GM12878 (cell line): ENCODE results near the gene LARGE1.

Experiments
- CHD2 ChIP-seq: IDR thresholded peaks from 2 replicates; pipeline ENCODE4 v1.6.1; 2011; ENCODE audit warnings: low read depth, low read length, improper control_type of control experiment, borderline replicate concordance
- CREB1 ChIP-seq: IDR thresholded peaks from 2 replicates; pipeline ENCODE4 v1.6.1; 2012; ENCODE audit warnings: low read depth, mild to moderate bottlenecking, inconsistent platforms
- CTCF ChIP-seq, 3 experiments: IDR thresholded peaks in 2 of 3; conservative IDR thresholded peaks in 1 of 3; 2 replicates each; pipeline ENCODE4 v1.5.1; 2011; ENCODE audit warnings: low read depth in 3 of 3, low read length in 3 of 3, mild to moderate bottlenecking in 3 of 3, control low read depth in 2 of 3, moderate library complexity in 2 of 3, inconsistent platforms in 1 of 3, mixed read lengths in 1 of 3; ENCODE audit not compliant: control insufficient read depth in 2 of 3, insufficient read depth in 1 of 3; ENCODE audit errors: extremely low read depth in 1 of 3
- EZH2 ChIP-seq: IDR thresholded peaks from 2 replicates; pipeline ENCODE4 v1.6.1; 2012; ENCODE audit warnings: low read depth, mild to moderate bottlenecking, control low read depth, inconsistent platforms, low read length, borderline replicate concordance; ENCODE audit not compliant: control insufficient read depth
- FOXM1 ChIP-seq: IDR thresholded peaks from 2 replicates; pipeline ENCODE4 v1.6.1; 2012; ENCODE audit warnings: low read depth, mild to moderate bottlenecking, inconsistent platforms, low read length, moderate library complexity
- NFYB ChIP-seq: IDR thresholded peaks from 2 replicates; pipeline ENCODE4 v1.6.1; 2011; ENCODE audit warnings: low read depth, mild to moderate bottlenecking, low read length, improper control_type of control experiment, moderate library complexity; ENCODE audit not compliant: insufficient read depth
- NRF1 ChIP-seq: conservative IDR thresholded peaks from 2 replicates; pipeline ENCODE4 v1.6.1; 2011; ENCODE audit warnings: mild to moderate bottlenecking, low read depth, low read length, improper control_type of control experiment
- PAX8 ChIP-seq: fragments of 450-650 bp; IDR thresholded peaks from 2 replicates; pipeline ENCODE4 v1.6.1; 2017; ENCODE audit warnings: mild to moderate bottlenecking, moderate library complexity
- POLR2A ChIP-seq: IDR thresholded peaks from 2 replicates; pipeline ENCODE4 v1.6.1; 2011; ENCODE audit warnings: low read depth, mild to moderate bottlenecking, low read length
- SP1 ChIP-seq: IDR thresholded peaks from one replicate; pipeline ENCODE4 v1.6.1; 2011; ENCODE audit warnings: low read depth, low read length
- SRF ChIP-seq, 2 experiments: IDR thresholded peaks; 2 replicates each; pipeline ENCODE4 v1.6.1; 2011; ENCODE audit warnings: low read depth in 2 of 2, low read length in 2 of 2, mild to moderate bottlenecking in 1 of 2, moderate library complexity in 1 of 2
- TAF1 ChIP-seq: IDR thresholded peaks from 2 replicates; pipeline ENCODE4 v1.6.1; 2011; ENCODE audit warnings: mild to moderate bottlenecking, low read depth, low read length, borderline replicate concordance
- ZBTB40 ChIP-seq: fragments of 450-650 bp; IDR thresholded peaks from 2 replicates; pipeline ENCODE4 v1.6.1; 2016; ENCODE audit warnings: mild to moderate bottlenecking, moderate library complexity, borderline replicate concordance
- ZNF24 ChIP-seq: fragments of 450-650 bp; IDR thresholded peaks from 2 replicates; pipeline ENCODE4 v1.6.1; 2017; ENCODE audit warnings: antibody characterized with exemption, mild to moderate bottlenecking

- TF ChIP-seq CTCF (IDR thresholded peaks at IDR 0.05 in 2 of 3, conservative IDR thresholded peaks at IDR 0.05 in 1 of 3; ENCODE audit: control insufficient read depth in 2 of 3, extremely low read depth in 1 of 3, insufficient read depth in 1 of 3, low read depth in 3 of 3, low read length in 3 of 3) (no peak), PAX8 (no peak), ZNF24 (no peak), POLR2A (no peak), SP1 (no peak), SRF (IDR thresholded peaks at IDR 0.05; ENCODE audit: low read depth in 2 of 2, low read length in 2 of 2) (no peak), CREB1 (no peak), NRF1 (no peak), NFYB (no peak), TAF1 (no peak), EZH2 (no peak), FOXM1 (no peak), CHD2 (no peak), ZBTB40 (no peak)
Measured at GRCh38 chr22:33867118-33867866, 53.0 kb downstream of the LARGE1 start.
